ENCODE data around the gene SLC6A1. TPM values are rescaled to one million over a fixed set of nuclear protein-coding genes. Genes with fewer than 3 reads are reported as not detected.

SLC6A1 gene
- total RNA-seq, 1 experiment from 2014 or later, result 0.11 TPM

- no peak for DNase-seq (ENCODE audit: low read depth)
Measured at GRCh38 chr3:11019116-11019819, 26.7 kb downstream of the SLC6A1 start.

DNA sequence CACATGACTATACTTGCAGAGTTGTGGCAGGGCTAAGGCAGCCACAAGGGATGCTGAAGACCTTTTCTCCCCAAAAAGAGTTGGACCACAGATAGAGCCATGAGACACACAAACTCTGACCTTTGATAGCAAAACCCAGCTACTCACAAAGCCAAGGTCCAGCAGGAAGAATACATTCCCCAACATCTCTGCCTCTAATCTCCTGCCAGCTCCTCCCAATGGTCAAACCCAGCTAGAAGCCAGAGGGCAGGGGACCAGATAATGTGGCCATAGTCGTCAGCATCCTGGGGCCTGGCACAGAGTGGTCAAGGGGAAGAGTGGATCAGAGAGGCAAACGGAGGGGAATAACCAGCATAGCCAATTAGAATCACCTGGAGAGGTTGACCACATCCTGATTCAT, 28.2 kb downstream of the SLC6A1 start:
- no peak for DNase-seq (ENCODE audit: low read depth)

- no peak for DNase-seq (ENCODE audit: low read depth)
Measured at GRCh38 chr3:11021611-11022011, 29.1 kb downstream of the SLC6A1 start.

GRCh38 chr3:11022115-11022514, 29.6 kb downstream of the SLC6A1 start:
- DNase-seq (ENCODE audit: low read depth), result no peak

- DNase-seq (ENCODE audit: low read depth), result no peak
Measured at GRCh38 chr3:11024181-11024580, 31.6 kb downstream of the SLC6A1 start.

- DNase-seq (ENCODE audit: low read depth), result no peak
Measured at GRCh38 chr3:11029948-11030347, 37.4 kb downstream of the SLC6A1 start.

DNA sequence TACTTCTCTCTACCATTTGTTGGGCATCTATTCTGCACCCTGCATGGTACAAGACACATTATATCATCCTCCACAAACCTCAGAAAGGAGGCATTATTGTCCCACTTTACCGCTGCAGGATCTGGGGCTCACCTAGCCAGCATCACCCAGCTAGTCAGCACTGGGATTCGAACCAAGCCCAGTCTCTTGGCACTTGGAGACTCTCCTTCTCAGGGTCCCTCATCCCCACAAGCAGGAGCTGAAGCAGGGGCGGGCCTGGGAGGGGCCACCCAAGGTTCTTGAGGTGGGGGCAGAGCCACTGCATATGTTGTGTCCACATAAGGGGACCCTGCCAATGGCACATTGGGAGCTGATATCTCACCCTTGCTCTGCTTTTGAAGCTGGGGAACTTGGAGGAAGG, 41.3 kb downstream of the SLC6A1 start:
- DNase-seq (ENCODE audit: low read depth), result no peak

- no peak for DNase-seq (ENCODE audit: low read depth)
Measured at GRCh38 chr3:11034309-11034985, 41.9 kb downstream of the SLC6A1 start.

- no peak for DNase-seq (ENCODE audit: low read depth)
Measured at GRCh38 chr3:11035757-11036505, 43.4 kb downstream of the SLC6A1 start.

- no peak for DNase-seq (ENCODE audit: low read depth)
Measured at GRCh38 chr3:11037241-11037873, 44.8 kb downstream of the SLC6A1 start.

- DNase-seq (ENCODE audit: low read depth), result no peak
Measured at GRCh38 chr3:11037976-11038375, 45.4 kb downstream of the SLC6A1 start.

DNA sequence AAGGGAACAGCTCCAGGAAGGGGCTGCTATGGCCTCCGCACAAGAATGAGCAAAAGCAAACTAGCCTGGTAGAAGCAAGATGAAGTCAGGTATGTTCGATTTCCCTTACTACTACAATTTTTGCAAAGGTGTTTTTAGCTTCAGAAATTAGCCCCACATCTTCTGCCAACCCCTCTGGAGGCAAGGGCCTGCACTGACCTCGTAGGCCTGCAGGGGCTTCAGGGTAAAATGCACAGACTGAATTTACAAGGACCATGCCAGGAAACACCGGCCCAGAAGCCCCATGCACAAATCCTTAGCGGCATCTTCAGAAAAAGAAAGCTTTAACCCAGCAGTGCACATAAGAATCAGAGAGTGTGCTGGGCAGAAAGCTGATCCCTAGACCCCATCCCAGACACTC, 53.0 kb downstream of the SLC6A1 start:
- no peak for DNase-seq (ENCODE audit: low read depth)

DNA sequence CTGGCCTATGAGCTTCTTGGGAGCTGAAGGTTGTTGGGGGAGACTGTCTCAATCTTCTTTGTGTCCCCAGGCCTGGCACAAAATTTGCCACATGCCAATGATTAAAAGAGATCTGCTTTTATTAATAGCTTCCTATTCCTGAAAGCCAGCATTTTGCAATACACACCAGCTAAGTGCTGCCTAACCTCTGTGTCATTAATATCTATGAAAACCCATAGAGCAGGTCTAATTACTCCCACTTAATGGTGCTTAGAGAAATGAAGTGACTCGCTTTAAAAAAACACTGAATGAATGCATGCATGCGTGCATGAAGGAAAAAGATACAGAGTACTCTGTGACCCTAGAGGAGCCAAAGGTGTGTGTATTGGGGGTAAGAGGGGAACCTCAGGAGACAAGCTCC, 55.0 kb downstream of the SLC6A1 start:
- no peak for DNase-seq (ENCODE audit: low read depth)

GRCh38 chr3:11050666-11051323, 58.2 kb downstream of the SLC6A1 start:
- no peak for DNase-seq (ENCODE audit: low read depth)

- no peak for DNase-seq (ENCODE audit: low read depth)
Measured at GRCh38 chr3:11053926-11054503, 61.5 kb downstream of the SLC6A1 start.

DNA sequence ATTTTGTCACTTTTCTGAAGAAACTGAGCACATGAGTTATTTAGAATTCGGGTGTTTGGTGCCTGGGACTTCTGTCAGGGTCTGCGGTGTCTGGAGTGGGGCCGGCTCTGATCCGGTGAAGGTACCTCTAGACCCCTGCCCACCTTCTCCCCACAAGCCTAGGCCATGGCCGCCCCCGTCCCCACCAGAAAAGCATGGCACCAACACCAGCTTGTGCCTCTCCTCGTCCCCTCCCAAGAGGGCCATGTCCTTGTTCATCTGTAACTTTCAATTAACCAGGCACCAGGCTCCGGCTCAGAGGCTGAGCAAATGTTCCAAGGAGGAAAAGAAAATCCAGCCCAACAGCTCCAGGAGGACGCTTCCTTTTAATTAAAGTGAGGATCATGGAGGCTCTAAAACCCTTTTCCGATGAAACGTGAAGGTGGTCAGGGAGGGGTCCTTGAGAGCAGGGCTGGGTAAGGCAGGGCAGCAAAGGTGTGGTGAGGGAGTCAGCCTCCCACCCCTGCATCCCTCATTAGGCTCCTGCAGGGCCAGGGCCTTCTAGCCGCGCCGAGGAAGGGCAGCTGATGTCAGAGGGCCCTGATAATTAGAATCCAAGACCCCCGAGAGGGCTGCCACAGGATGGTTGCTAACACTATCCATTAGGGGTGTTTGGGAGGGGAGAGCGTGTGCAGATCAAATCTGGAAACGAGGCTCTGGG, 62.3 kb downstream of the SLC6A1 start:
- no peak for DNase-seq (ENCODE audit: low read depth)

GRCh38 chr3:11055496-11055895, 62.9 kb downstream of the SLC6A1 start:
- DNase-seq (ENCODE audit: low read depth), result no peak

- no peak for DNase-seq (ENCODE audit: low read depth)
Measured at GRCh38 chr3:11056531-11057050, 64.0 kb downstream of the SLC6A1 start.

GRCh38 chr3:11057655-11058054, 65.1 kb downstream of the SLC6A1 start:
- DNase-seq (ENCODE audit: low read depth), result no peak

GRCh38 chr3:11059090-11059798, 66.7 kb downstream of the SLC6A1 start:
- DNase-seq (ENCODE audit: low read depth), result peak; percentile 71

Measured in Daoy (cell line).